GM19351 (cell line): Measurements from ENCODE around the gene WIPI1.
"Not testable (repeated sequence)": the region's sequence is repeated elsewhere in the genome, so short reads cannot be mapped to it uniquely, and the experiment has no call there.

Source experiments
- ATAC-seq: cut with Tn5 transposase; IDR thresholded peaks from one replicate; pipeline ENCODE4 v1.9.1; 2021; ENCODE audit warnings: mild to moderate bottlenecking, moderate library complexity; ENCODE audit not compliant: unreplicated experiment

WIPI1 gene

GRCh38 chr17:68457168-68457538 lies at the start of gene WIPI1:
TSS of gene WIPI1 (minus strand) at chr17:68457496. CDS start at chr17:68457421, 75 bp downstream.
- ATAC-seq, result peak; percentile 32

GRCh38 chr17:68505951-68506350 lies 48.7 kb upstream of the WIPI1 start:
- ATAC-seq, result no peak

- ATAC-seq, result no peak
These were observed 43.8 kb upstream of the WIPI1 start for GRCh38 chr17:68501074-68501473.

GRCh38 chr17:68499587-68499986 lies 42.3 kb upstream of the WIPI1 start:
- no peak for ATAC-seq

- ATAC-seq, result peak; percentile 27
These were observed 41.4 kb upstream of the WIPI1 start for GRCh38 chr17:68498479-68499326.

GRCh38 chr17:68497885-68498319 lies 40.6 kb upstream of the WIPI1 start:
- peak; percentile 93 for ATAC-seq

GRCh38 chr17:68495081-68495480 lies 37.8 kb upstream of the WIPI1 start:
- no peak for ATAC-seq

GRCh38 chr17:68492394-68493054 lies 35.2 kb upstream of the WIPI1 start:
- ATAC-seq, result not testable (repeated sequence)

GRCh38 chr17:68491381-68492231 lies 34.3 kb upstream of the WIPI1 start:
- peak; percentile 70 for ATAC-seq

- no peak for ATAC-seq
These were observed 32.6 kb upstream of the WIPI1 start for GRCh38 chr17:68489919-68490318.

- ATAC-seq, result no peak
These were observed 27.2 kb upstream of the WIPI1 start for GRCh38 chr17:68484458-68484857.

- ATAC-seq, result no peak
These were observed 25.3 kb upstream of the WIPI1 start for GRCh38 chr17:68482576-68483041.

- no peak for ATAC-seq
These were observed 23.6 kb upstream of the WIPI1 start for GRCh38 chr17:68480885-68481284.

- ATAC-seq, result no peak
These were observed 13.7 kb upstream of the WIPI1 start for GRCh38 chr17:68470961-68471360.

- ATAC-seq, result no peak
These were observed 11.5 kb upstream of the WIPI1 start for GRCh38 chr17:68468788-68469187.

GRCh38 chr17:68468334-68468733 lies 11.0 kb upstream of the WIPI1 start:
- ATAC-seq, result no peak

GRCh38 chr17:68463211-68464019 lies 6.1 kb upstream of the WIPI1 start:
- ATAC-seq, result no peak

GRCh38 chr17:68462381-68463210 lies 5.3 kb upstream of the WIPI1 start:
- ATAC-seq, result peak; percentile 32

GRCh38 chr17:68461589-68461988 lies 4.3 kb upstream of the WIPI1 start:
- no peak for ATAC-seq
